ENCODE measurements around the gene KCNK10.

- TF ChIP-seq CTCF (IDR thresholded peaks at IDR 0.05) (no peak), POLR2A (IDR thresholded peaks at IDR 0.05) (no peak)
These were observed 156.5 kb downstream of the KCNK10 start for GRCh38 chr14:88166616-88167015.
